Measurements from ENCODE around the gene PCYT1A.
"Not testable (repeated sequence)": the region's sequence is repeated elsewhere in the genome, so short reads cannot be mapped to it uniquely, and the experiment has no call there.

PCYT1A gene

GRCh38 chr3:196315821-196316220 is 28.3 kb upstream of the PCYT1A start:
- TF ChIP-seq, protein P1, sequence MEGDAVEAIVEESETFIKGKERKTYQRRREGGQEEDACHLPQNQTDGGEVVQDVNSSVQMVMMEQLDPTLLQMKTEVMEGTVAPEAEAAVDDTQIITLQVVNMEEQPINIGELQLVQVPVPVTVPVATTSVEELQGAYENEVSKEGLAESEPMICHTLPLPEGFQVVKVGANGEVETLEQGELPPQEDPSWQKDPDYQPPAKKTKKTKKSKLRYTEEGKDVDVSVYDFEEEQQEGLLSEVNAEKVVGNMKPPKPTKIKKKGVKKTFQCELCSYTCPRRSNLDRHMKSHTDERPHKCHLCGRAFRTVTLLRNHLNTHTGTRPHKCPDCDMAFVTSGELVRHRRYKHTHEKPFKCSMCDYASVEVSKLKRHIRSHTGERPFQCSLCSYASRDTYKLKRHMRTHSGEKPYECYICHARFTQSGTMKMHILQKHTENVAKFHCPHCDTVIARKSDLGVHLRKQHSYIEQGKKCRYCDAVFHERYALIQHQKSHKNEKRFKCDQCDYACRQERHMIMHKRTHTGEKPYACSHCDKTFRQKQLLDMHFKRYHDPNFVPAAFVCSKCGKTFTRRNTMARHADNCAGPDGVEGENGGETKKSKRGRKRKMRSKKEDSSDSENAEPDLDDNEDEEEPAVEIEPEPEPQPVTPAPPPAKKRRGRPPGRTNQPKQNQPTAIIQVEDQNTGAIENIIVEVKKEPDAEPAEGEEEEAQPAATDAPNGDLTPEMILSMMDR (IDR thresholded peaks at IDR 0.05; ENCODE audit: borderline replicate concordance, insufficient read depth, low read depth, low read length) = no peak
- no peak overlapping the region for H3K4me3 ChIP-seq (ENCODE audit: low read depth, low read length)

DNA sequence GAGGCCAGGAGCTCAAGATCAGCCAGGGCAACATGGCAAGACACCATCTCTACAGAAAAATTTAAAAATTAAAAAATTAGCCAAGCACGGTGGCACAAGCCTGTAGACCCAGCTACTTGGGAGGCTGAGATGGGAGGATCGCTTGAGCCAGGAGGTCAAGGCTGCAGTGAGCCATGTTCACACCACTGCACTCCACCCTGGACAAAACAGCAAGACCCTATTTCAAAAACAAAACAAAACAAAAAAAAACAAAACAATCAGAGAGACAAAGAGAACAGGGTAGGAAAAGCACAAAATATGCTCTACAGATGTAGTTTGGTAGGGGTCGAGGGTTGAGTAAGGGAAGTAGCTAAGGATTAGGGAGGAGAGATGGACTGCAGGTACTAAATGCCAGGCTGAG is 27.1 kb upstream of the PCYT1A start:
- H3K4me3 ChIP-seq (ENCODE audit: low read depth, low read length) = no peak overlapping the region
- TF ChIP-seq, protein P1 (IDR thresholded peaks at IDR 0.05; ENCODE audit: borderline replicate concordance, insufficient read depth, low read depth, low read length) = no peak

DNA sequence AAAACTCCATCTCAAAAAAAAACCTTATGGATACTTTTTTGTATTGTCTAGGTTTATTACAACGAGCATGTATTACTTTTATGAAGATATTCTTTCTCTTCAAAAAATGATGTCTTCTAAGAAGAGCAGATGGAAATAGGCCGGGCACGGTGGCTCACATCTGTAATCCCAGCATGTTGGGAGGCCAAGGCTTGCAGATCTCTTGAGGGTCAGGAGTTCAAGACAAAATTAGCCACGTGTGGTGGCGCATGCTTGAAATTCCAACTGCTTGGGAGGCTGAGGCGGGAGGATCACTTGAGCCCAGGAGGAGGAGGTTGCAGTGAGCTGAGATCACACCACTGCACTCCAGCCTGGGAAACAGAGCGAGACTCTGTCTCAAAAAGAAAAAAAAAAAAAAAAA is 26.6 kb upstream of the PCYT1A start:
- H3K4me3 ChIP-seq (ENCODE audit: low read depth, low read length) = not testable (repeated sequence)

DNA sequence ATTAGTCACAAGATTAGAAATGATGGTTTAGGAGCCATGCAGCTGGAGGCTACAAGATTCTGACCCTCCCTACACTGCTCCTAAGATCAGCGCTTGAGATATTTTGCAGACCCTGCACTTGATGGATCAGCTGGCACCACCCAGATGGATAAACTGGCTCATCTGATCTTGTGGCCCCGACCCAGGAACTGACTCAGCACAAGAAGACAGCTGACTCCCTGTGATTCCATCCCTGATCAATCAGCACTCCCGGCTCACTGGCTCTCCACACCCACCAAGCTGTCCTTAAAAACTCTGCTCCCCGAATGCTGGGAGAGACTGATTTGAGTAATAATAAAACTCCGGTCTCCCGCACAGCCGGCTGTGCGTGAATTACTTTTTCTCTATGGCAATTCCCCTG is 15.4 kb upstream of the PCYT1A start:
- not testable (repeated sequence) for H3K4me3 ChIP-seq (ENCODE audit: low read depth, low read length)

GRCh38 chr3:196302551-196302950 is 15.0 kb upstream of the PCYT1A start:
- not testable (repeated sequence) for H3K4me3 ChIP-seq (ENCODE audit: low read depth, low read length)

DNA sequence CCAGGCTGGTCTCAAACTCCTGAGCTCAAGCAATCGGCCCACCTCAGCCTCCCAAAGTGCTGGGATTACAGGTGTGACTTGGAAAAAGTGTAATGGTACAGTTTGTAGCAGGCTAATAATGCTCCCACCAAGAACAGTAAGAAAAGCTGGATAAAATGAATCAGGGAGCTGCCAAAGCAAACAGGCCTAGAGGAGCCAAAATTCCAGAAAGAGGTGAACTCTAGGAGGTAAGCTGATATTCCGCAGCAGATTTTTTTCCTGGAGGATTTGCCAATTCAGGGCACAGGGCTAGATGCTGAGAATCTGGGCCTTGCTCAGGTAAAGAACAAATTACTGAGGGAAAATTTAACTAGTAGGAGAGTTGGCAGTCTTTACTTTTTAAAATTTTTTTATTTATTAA is 11.0 kb upstream of the PCYT1A start:
- no peak overlapping the region for H3K4me3 ChIP-seq (ENCODE audit: low read depth, low read length)
- TF ChIP-seq, protein P1 (IDR thresholded peaks at IDR 0.05; ENCODE audit: borderline replicate concordance, insufficient read depth, low read depth, low read length) = no peak

GRCh38 chr3:196292286-196292923 is 4.9 kb upstream of the PCYT1A start:
- TF ChIP-seq, protein P1 (IDR thresholded peaks at IDR 0.05; ENCODE audit: borderline replicate concordance, insufficient read depth, low read depth, low read length) = peak; percentile 38; the same call in 1 of the 2 replicates
- no peak overlapping the region for H3K4me3 ChIP-seq (ENCODE audit: low read depth, low read length)

GRCh38 chr3:196288141-196288460 is 575 bp upstream of the PCYT1A start:
- TF ChIP-seq, protein P1 (IDR thresholded peaks at IDR 0.05; ENCODE audit: borderline replicate concordance, insufficient read depth, low read depth, low read length) = no peak
- peak overlapping the region; percentile 95 for H3K4me3 ChIP-seq (ENCODE audit: low read depth, low read length)

- TF ChIP-seq, protein P1 (IDR thresholded peaks at IDR 0.05; ENCODE audit: borderline replicate concordance, insufficient read depth, low read depth, low read length) = no peak
- peak overlapping the region; percentile 95 for H3K4me3 ChIP-seq (ENCODE audit: low read depth, low read length)
Measured at GRCh38 chr3:196287090-196287439, 461 bp downstream of the PCYT1A start.

All from GM12875 (cell line).